DND-41 (cell line): Measurements from ENCODE around the gene EVX1.

Experiments used
- ATAC-seq: fragments of 200-7000 bp; cut with Tn5 transposase; 3 replicates; pipeline ENCODE4 v1.9.1; 2021; ENCODE audit warnings: low read depth; ENCODE audit not compliant: insufficient read depth
- DNase-seq: peaks from one replicate; pipeline ENCODE4 v3.0.0-alpha.2; 2020
- H2AFZ ChIP-seq: 2 replicates; pipeline ENCODE4 v1.6.0; 2012; ENCODE audit warnings: low read depth, low read length
- H3K27ac ChIP-seq: 2 replicates; pipeline ENCODE4 v1.5.1; 2012; ENCODE audit warnings: low read length, inconsistent platforms
- H3K27me3 ChIP-seq: fragments of 200-600 bp; sonication (generic); 2 replicates; pipeline ENCODE4 v1.6.0; 2012; ENCODE audit warnings: low read length, mild to moderate bottlenecking, inconsistent platforms; ENCODE audit not compliant: insufficient read depth, poor library complexity
- H3K36me3 ChIP-seq: 2 replicates; pipeline ENCODE4 v1.5.1; 2012; ENCODE audit warnings: low read length, inconsistent platforms; ENCODE audit not compliant: insufficient read depth
- H3K4me1 ChIP-seq: 2 replicates; pipeline ENCODE4 v1.5.1; 2012; ENCODE audit warnings: mild to moderate bottlenecking, low read length; ENCODE audit not compliant: insufficient read depth
- H3K4me2 ChIP-seq: 2 replicates; pipeline ENCODE4 v1.6.0; 2012; ENCODE audit warnings: mild to moderate bottlenecking, moderate library complexity, low read length, inconsistent platforms; ENCODE audit not compliant: insufficient read depth
- H3K4me3 ChIP-seq, 2 experiments: fragments of 200-600 bp in 1 of 2; shearing (Covaris generic) in 1 of 2; 2 replicates each; pipeline ENCODE4 v1.5.1; 2012 to 2016; ENCODE audit warnings: inconsistent platforms in 2 of 2, low read length in 2 of 2, mild to moderate bottlenecking in 2 of 2, low read depth in 1 of 2, moderate library complexity in 1 of 2
- H3K79me2 ChIP-seq: 2 replicates; pipeline ENCODE4 v1.6.0; 2012; ENCODE audit warnings: low read length, inconsistent platforms; ENCODE audit not compliant: insufficient read depth
- H3K9ac ChIP-seq: 2 replicates; pipeline ENCODE4 v1.6.0; 2012; ENCODE audit warnings: low read depth, mild to moderate bottlenecking, inconsistent platforms, low read length, moderate library complexity
- H3K9me3 ChIP-seq: 2 replicates; pipeline ENCODE4 v1.5.1; 2012; ENCODE audit warnings: low read length, moderate library complexity, mild to moderate bottlenecking, inconsistent platforms; ENCODE audit not compliant: insufficient read depth, severe bottlenecking
- H4K20me1 ChIP-seq: 2 replicates; pipeline ENCODE4 v1.6.0; 2012; ENCODE audit warnings: low read length; ENCODE audit not compliant: insufficient read depth
- EZH2 ChIP-seq: IDR thresholded peaks from 3 replicates; pipeline ENCODE4 v1.6.1; 2012; ENCODE audit warnings: borderline replicate concordance, low read depth, mild to moderate bottlenecking, moderate library complexity, low read length, inconsistent platforms; ENCODE audit not compliant: severe bottlenecking
- TF ChIP-seq, protein P1 (sequence below): IDR thresholded peaks from 2 replicates; pipeline ENCODE4 v1.5.1; 2012; ENCODE audit warnings: borderline replicate concordance, low read length, moderate library complexity, mild to moderate bottlenecking; ENCODE audit not compliant: poor library complexity, severe bottlenecking; ENCODE audit errors: extremely low read depth

EVX1 gene

DNA sequence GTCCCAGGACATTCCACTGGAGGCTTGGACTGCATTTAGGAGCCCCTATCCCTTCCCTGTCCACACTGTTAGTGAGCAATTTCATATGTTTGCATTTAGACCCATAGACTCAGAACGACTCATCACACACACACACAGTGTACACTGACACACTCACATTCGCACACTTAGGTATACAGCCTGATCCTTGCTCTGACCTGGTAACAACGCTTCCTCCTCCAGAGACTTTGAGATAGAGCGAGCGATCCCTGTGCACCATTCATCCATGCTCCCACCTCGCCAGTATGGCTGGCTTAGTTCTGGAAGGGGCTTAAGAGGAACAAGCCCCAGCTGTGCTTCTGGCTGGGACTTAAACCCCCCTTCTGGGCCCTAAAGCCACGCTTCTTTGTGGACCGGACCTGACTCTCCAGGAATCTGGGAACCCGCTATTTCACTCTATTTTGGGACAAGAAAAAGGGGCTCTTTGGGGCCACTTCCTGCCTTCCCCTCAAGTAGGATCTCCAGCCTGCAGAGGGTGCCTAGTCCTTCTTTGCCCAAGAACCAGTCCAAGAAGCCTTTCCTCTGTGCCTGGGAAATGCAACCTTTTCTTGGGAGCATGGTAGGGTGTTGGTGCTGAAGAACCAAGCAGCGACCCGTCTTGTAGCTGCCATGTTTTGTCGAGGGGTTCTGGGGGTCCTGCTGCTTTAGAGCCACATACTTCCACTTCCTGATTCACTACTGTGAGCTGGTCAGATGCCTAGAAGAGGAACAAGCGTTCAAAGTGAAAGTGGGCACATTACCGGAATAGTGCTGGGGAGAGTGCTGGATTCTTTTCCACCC lies 41.6 kb upstream of the EVX1 start:
- Histone ChIP-seq H2AFZ (peak overlapping the region; percentile 88), H3K79me2 (no peaks in the 10 kb centered on the region), H3K4me2 (peak overlapping the region; percentile 82), H3K9me3 (no peaks in the 10 kb centered on the region), H3K9ac (peak overlapping the region; percentile 57), H4K20me1 (no peaks in the 10 kb centered on the region), H3K4me3 (peak overlapping the region in 1 of 2 experiments; percentile 78; a peak in 2 of 4 replicates), H3K27me3 (peaks cover 26% of the 10 kb centered on the region), H3K4me1 (peaks cover 34% of the 10 kb centered on the region), H3K36me3 (no peaks in the 10 kb centered on the region), H3K27ac (no peak overlapping the region)
- TF ChIP-seq, protein P1, sequence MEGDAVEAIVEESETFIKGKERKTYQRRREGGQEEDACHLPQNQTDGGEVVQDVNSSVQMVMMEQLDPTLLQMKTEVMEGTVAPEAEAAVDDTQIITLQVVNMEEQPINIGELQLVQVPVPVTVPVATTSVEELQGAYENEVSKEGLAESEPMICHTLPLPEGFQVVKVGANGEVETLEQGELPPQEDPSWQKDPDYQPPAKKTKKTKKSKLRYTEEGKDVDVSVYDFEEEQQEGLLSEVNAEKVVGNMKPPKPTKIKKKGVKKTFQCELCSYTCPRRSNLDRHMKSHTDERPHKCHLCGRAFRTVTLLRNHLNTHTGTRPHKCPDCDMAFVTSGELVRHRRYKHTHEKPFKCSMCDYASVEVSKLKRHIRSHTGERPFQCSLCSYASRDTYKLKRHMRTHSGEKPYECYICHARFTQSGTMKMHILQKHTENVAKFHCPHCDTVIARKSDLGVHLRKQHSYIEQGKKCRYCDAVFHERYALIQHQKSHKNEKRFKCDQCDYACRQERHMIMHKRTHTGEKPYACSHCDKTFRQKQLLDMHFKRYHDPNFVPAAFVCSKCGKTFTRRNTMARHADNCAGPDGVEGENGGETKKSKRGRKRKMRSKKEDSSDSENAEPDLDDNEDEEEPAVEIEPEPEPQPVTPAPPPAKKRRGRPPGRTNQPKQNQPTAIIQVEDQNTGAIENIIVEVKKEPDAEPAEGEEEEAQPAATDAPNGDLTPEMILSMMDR = no peak
- no peak for TF ChIP-seq EZH2
- DNase-seq (no peak), ATAC-seq (no peak)

DNA sequence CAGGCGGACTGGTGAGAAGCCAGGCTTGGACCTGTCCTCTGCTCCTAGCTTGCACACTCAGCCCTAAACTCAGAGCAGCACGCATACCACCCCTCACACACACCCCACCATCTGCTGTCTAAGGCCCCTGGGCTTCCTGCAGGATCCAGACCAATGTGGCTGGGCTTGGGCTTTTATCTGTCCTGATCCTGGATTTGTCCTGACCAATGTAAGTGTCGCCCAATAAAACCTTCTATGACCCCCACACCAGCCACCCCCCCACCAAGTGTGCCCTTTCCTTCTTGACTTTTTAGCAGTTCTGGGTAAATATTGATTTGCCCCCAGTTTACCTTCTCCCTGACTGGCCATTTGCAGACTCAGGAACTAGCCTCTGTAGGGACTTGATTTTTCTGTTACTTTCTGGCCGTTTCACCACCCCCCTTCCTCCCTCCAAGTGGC lies 41.0 kb upstream of the EVX1 start:
- Histone ChIP-seq H3K4me1 (peaks cover 30% of the 10 kb centered on the region), H3K4me3 (no peak overlapping the region), H3K4me2 (no peak overlapping the region), H3K27ac (no peak overlapping the region), H3K36me3 (no peaks in the 10 kb centered on the region), H2AFZ (no peak overlapping the region), H3K79me2 (no peaks in the 10 kb centered on the region), H4K20me1 (no peaks in the 10 kb centered on the region), H3K9me3 (no peaks in the 10 kb centered on the region), H3K27me3 (peaks cover 29% of the 10 kb centered on the region), H3K9ac (no peak overlapping the region)
- DNase-seq (no peak), ATAC-seq (no peak)
- TF ChIP-seq EZH2 = no peak
- TF ChIP-seq, protein P1 = no peak

DNA sequence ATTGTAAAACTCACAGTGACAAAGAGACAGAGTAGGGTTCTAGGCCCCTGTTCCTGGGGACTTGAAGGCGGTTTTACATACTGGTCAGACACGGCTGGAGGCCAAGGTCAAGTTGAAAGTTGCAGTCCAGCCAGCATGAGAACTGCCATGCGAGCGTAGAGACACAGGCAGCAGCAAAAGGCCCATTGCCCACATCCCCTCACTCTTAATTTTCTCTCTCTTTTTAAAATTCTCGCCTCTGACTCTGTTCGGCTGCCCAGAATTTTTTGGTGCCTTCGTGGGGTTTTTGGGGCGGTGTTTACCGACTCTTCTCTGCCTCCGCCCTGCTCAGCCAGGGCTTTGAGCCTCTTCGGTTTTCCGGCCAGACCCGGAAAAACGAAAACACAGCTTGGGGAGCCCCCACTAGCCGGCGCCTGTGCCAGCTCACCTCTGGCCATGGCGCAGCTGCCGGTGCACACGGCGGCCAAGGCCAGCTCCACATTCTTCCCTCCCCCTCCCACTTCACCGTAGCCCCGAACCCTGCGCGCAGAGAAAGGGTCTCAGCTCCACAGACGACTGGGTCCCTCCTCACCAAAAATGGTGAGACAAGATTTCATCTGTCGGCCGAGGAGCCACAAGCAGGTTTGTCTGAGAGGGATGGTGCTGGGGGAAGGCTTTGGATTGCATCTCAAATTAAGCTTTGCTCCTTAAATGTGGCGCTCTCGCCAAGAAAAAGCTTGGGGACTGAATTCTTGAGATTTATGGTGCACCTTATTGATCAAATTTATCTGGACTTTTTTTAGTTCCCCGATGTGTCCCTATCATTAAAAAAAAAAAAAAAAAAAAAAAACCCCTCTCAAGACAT lies 40.4 kb upstream of the EVX1 start:
- Histone ChIP-seq H3K27me3 (peaks cover 29% of the 10 kb centered on the region), H4K20me1 (no peaks in the 10 kb centered on the region), H3K36me3 (no peaks in the 10 kb centered on the region), H2AFZ (no peak overlapping the region), H3K79me2 (no peaks in the 10 kb centered on the region), H3K27ac (no peak overlapping the region), H3K4me2 (no peak overlapping the region), H3K4me1 (peaks cover 30% of the 10 kb centered on the region), H3K9ac (no peak overlapping the region), H3K9me3 (no peaks in the 10 kb centered on the region), H3K4me3 (no peak overlapping the region)
- DNase-seq (no peak), ATAC-seq (no peak)
- TF ChIP-seq EZH2 = no peak
- TF ChIP-seq, protein P1 = no peak
